Naive thymus-derived CD4-positive, alpha-beta T cell (primary cell): Measurements from ENCODE around the gene EIF2AK2. TPM values are rescaled to one million over a fixed set of nuclear protein-coding genes. Genes with fewer than 3 reads are reported as not detected.

Source experiments
- ATAC-seq: fragments of 150-1000 bp; cut with Tn5 transposase; 2 replicates; pipeline ENCODE4 v1.10.0; 2021; ENCODE audit warnings: mild to moderate bottlenecking, moderate library complexity
- CTCF ChIA-PET: fragments of 350-600 bp; sonication (Branson Sonifier 250); formaldehyde crosslinking; loops from one replicate; lab custom pipeline; 2021; ENCODE audit warnings: antibody characterized with exemption; lab: Charles Lee
- POLR2A ChIA-PET: fragments of 350-600 bp; sonication (Branson Sonifier 250); formaldehyde crosslinking; loops from one replicate; lab custom pipeline; 2021; ENCODE audit warnings: antibody characterized with exemption, inconsistent platforms; lab: Charles Lee
- DNase-seq, 9 donors: peaks; one replicate each; pipeline versions ENCODE4 v3.0.0 to v3.0.0-alpha.2; 2020 to 2022; ENCODE audit warnings: mixed read lengths in 1 of 9
- H3K27ac ChIP-seq: one replicate; pipeline ENCODE4 v1.7.0; 2013; ENCODE audit warnings: mild to moderate bottlenecking, low read depth, low read length, moderate library complexity
- H3K27me3 ChIP-seq, 2 donors: one replicate each; pipeline ENCODE4 v1.7.0; 2013; ENCODE audit warnings: low read length in 2 of 2, mild to moderate bottlenecking in 2 of 2, moderate library complexity in 2 of 2; ENCODE audit not compliant: control insufficient read depth in 2 of 2, insufficient read depth in 2 of 2
- H3K36me3 ChIP-seq, 3 experiments: 1 replicate in 2 of 3; 2 replicates in 1 of 3; pipeline ENCODE4 v1.7.0; 2013; ENCODE audit warnings: low read length in 3 of 3, mild to moderate bottlenecking in 3 of 3, moderate library complexity in 1 of 3; ENCODE audit not compliant: insufficient read depth in 3 of 3, control insufficient read depth in 2 of 3
- H3K4me1 ChIP-seq, 2 donors: one replicate each; pipeline ENCODE4 v1.7.0; 2013; ENCODE audit warnings: low read length in 2 of 2, mild to moderate bottlenecking in 2 of 2, moderate library complexity in 1 of 2; ENCODE audit not compliant: control insufficient read depth in 2 of 2, insufficient read depth in 2 of 2
- H3K4me3 ChIP-seq: 2 replicates; pipeline ENCODE4 v1.7.0; 2013; ENCODE audit warnings: mild to moderate bottlenecking, low read length
- H3K9me3 ChIP-seq, 3 experiments: 1 replicate in 2 of 3; 2 replicates in 1 of 3; pipeline ENCODE4 v1.7.0; 2013; ENCODE audit warnings: low read length in 3 of 3; ENCODE audit not compliant: control insufficient read depth in 2 of 3
- H3K27ac Mint-ChIP-seq, 9 donors: one replicate each; pipeline ENCODE4 v1.8.0; 2020 to 2022; ENCODE audit warnings: mixed read lengths in 9 of 9, mild to moderate bottlenecking in 8 of 9, moderate library complexity in 5 of 9, inconsistent platforms in 2 of 9
- H3K27me3 Mint-ChIP-seq, 5 donors: one replicate each; pipeline ENCODE4 v1.8.0; 2021 to 2022; ENCODE audit warnings: mixed read lengths in 5 of 5, mild to moderate bottlenecking in 1 of 5
- H3K36me3 Mint-ChIP-seq, 5 donors: one replicate each; pipeline ENCODE4 v1.8.0; 2020 to 2022; ENCODE audit warnings: mixed read lengths in 5 of 5, mild to moderate bottlenecking in 3 of 5, inconsistent platforms in 1 of 5
- H3K4me1 Mint-ChIP-seq, 7 donors: one replicate each; pipeline ENCODE4 v1.8.0; 2020 to 2022; ENCODE audit warnings: mixed read lengths in 7 of 7, mild to moderate bottlenecking in 3 of 7, inconsistent platforms in 1 of 7
- H3K4me3 Mint-ChIP-seq, 10 donors: one replicate each; pipeline ENCODE4 v1.8.0; 2020 to 2022; ENCODE audit warnings: mild to moderate bottlenecking in 10 of 10, mixed read lengths in 10 of 10, moderate library complexity in 6 of 10, inconsistent platforms in 2 of 10
- H3K9me3 Mint-ChIP-seq, 11 donors: one replicate each; pipeline ENCODE4 v1.8.0; 2020 to 2022; ENCODE audit warnings: mixed read lengths in 11 of 11, mild to moderate bottlenecking in 4 of 11, inconsistent platforms in 1 of 11, moderate library complexity in 1 of 11
- intact Hi-C, 2 donors: fragments of 100-400 bp; cut with micrococcal nuclease; formaldehyde crosslinking; loops; one replicate each; pipeline ENCODE4 v1.15.1; 2023
- polyA plus RNA-seq, 2 donors: library from polyadenylated mRNA; unstranded; fragments of 300-500 nt; fragmentation: Illumina TruSeq; gene quantifications; one replicate each; pipeline ENCODE4 v1.2.3, GENCODE V29; 2021
- total RNA-seq, 6 experiments: library from RNA in 5 of 6; stranded (reverse) in 5 of 6; gene quantifications; 1 replicate in 5 of 6; 2 replicates in 1 of 6; pipeline ENCODE4 v1.2.3 and lab custom pipeline; 2021 to 2026

EIF2AK2 gene
- total and polyA plus RNA-seq, 7 experiments from 2014 or later, result 20.4 to 91.9 (median 23.5) TPM

GRCh38 chr2:37061776-37062175 is 95.0 kb downstream of the EIF2AK2 start:
- Mint-ChIP-seq H3K4me1 (peaks cover 0 to 2% (median 0%) of the 10 kb centered on the region in 7 donors), H3K36me3 (peaks cover 11 to 38% (median 27%) of the 10 kb centered on the region in 5 donors), H3K9me3 (no peaks in the 10 kb centered on the region), H3K4me3 (no peak overlapping the region), H3K27me3 (no peaks in the 10 kb centered on the region), H3K27ac (no peak overlapping the region)
- H3K27me3 ChIP-seq, result no peaks in the 10 kb centered on the region
- intact Hi-C loops, result loop anchor here in 1 of 2 donors (2.0 kb wide), 1 partner anchor 15 kb away; no protein-coding TSS in a partner anchor
- ChIA-PET CTCF (no interaction called here), POLR2A (no interaction called here)
- no peak overlapping the region for H3K4me3 ChIP-seq
- no peak overlapping the region for H3K27ac ChIP-seq
- peaks cover 19 to 70% (median 30%) of the 10 kb centered on the region in 3 experiments for H3K36me3 ChIP-seq
- ATAC-seq (no peak), DNase-seq (no peak)
- no peaks in the 10 kb centered on the region for H3K9me3 ChIP-seq
- no peaks in the 10 kb centered on the region for H3K4me1 ChIP-seq

- no peaks in the 10 kb centered on the region for H3K4me1 ChIP-seq
- no peak overlapping the region for H3K27ac ChIP-seq
- H3K27me3 ChIP-seq, result no peaks in the 10 kb centered on the region
- Mint-ChIP-seq H3K36me3 (peaks cover 12 to 40% (median 28%) of the 10 kb centered on the region in 5 donors), H3K27me3 (no peaks in the 10 kb centered on the region), H3K4me3 (no peak overlapping the region), H3K27ac (no peak overlapping the region), H3K9me3 (no peaks in the 10 kb centered on the region), H3K4me1 (peaks cover 0 to 2% (median 0%) of the 10 kb centered on the region in 7 donors)
- intact Hi-C loops, result no loop called here
- H3K36me3 ChIP-seq, result peaks cover 24 to 71% (median 29%) of the 10 kb centered on the region in 3 experiments
- ChIA-PET POLR2A (interaction anchor here (0.7 kb wide), 1 partner anchor 11 kb away, joined by 3 read pairs; no protein-coding TSS in a partner anchor), CTCF (no interaction called here)
- no peaks in the 10 kb centered on the region for H3K9me3 ChIP-seq
- no peak for ATAC-seq
- DNase-seq, result no peak
- no peak overlapping the region for H3K4me3 ChIP-seq
Observed at GRCh38 chr2:37061013-37061711, 95.6 kb downstream of the EIF2AK2 start.

GRCh38 chr2:37060446-37060845 is 96.3 kb downstream of the EIF2AK2 start:
- Mint-ChIP-seq H3K36me3 (peaks cover 12 to 43% (median 28%) of the 10 kb centered on the region in 5 donors), H3K4me3 (no peak overlapping the region), H3K27ac (peak overlapping the region in 1 of 9 donors; percentile 32), H3K9me3 (no peaks in the 10 kb centered on the region), H3K4me1 (peaks cover 0 to 2% (median 0%) of the 10 kb centered on the region in 7 donors), H3K27me3 (no peaks in the 10 kb centered on the region)
- ATAC-seq (no peak), DNase-seq (no peak)
- ChIA-PET CTCF (no interaction called here), POLR2A (interaction anchor here (0.7 kb wide), 1 partner anchor 10 kb away, joined by 3 read pairs; no protein-coding TSS in a partner anchor)
- H3K27ac ChIP-seq, result no peak overlapping the region
- intact Hi-C loops, result no loop called here
- H3K9me3 ChIP-seq, result no peaks in the 10 kb centered on the region
- no peaks in the 10 kb centered on the region for H3K4me1 ChIP-seq
- H3K27me3 ChIP-seq, result no peaks in the 10 kb centered on the region
- H3K36me3 ChIP-seq, result peaks cover 23 to 64% (median 26%) of the 10 kb centered on the region in 3 experiments
- no peak overlapping the region for H3K4me3 ChIP-seq

GRCh38 chr2:37059841-37060240 is 96.9 kb downstream of the EIF2AK2 start:
- no peak for DNase-seq
- Mint-ChIP-seq H3K27me3 (no peaks in the 10 kb centered on the region), H3K4me3 (no peak overlapping the region), H3K36me3 (peaks cover 12 to 44% (median 28%) of the 10 kb centered on the region in 5 donors), H3K27ac (no peak overlapping the region), H3K4me1 (peaks cover 0 to 2% (median 0%) of the 10 kb centered on the region in 7 donors), H3K9me3 (no peaks in the 10 kb centered on the region)
- no peaks in the 10 kb centered on the region for H3K27me3 ChIP-seq
- ChIA-PET POLR2A (no interaction called here), CTCF (no interaction called here)
- no peaks in the 10 kb centered on the region for H3K9me3 ChIP-seq
- intact Hi-C loops, result no loop called here
- H3K4me3 ChIP-seq, result no peak overlapping the region
- H3K27ac ChIP-seq, result no peak overlapping the region
- H3K4me1 ChIP-seq, result no peaks in the 10 kb centered on the region
- peaks cover 20 to 62% (median 27%) of the 10 kb centered on the region in 3 experiments for H3K36me3 ChIP-seq
- no peak for ATAC-seq

- Mint-ChIP-seq H3K4me1 (peaks cover 0 to 2% (median 0%) of the 10 kb centered on the region in 7 donors), H3K27ac (no peak overlapping the region), H3K36me3 (peaks cover 9 to 47% (median 31%) of the 10 kb centered on the region in 5 donors), H3K9me3 (no peaks in the 10 kb centered on the region), H3K27me3 (no peaks in the 10 kb centered on the region), H3K4me3 (no peak overlapping the region)
- Histone ChIP-seq H3K4me1 (no peaks in the 10 kb centered on the region), H3K36me3 (peaks cover 12 to 43% (median 21%) of the 10 kb centered on the region in 3 experiments), H3K27ac (no peak overlapping the region), H3K9me3 (no peaks in the 10 kb centered on the region), H3K4me3 (no peak overlapping the region), H3K27me3 (no peaks in the 10 kb centered on the region)
- ATAC-seq (no peak), DNase-seq (no peak)
- POLR2A ChIA-PET, result no interaction called here
- intact Hi-C loops, result no loop called here
- CTCF ChIA-PET, result no interaction called here
Observed at GRCh38 chr2:37052600-37053332, 104.0 kb downstream of the EIF2AK2 start.
